GM23338 (cell line): ENCODE data around the gene STAB2.

Source experiments
- CREB1 ChIP-seq: fragments of 250-450 bp; sonication (Bioruptor Pico); IDR thresholded peaks from 2 replicates; pipeline ENCODE4 v1.5.0; 2020; ENCODE audit warnings: low read depth, mild to moderate bottlenecking, moderate library complexity
- JUNB ChIP-seq: IDR thresholded peaks from one replicate; pipeline ENCODE4 v1.6.1; 2016; ENCODE audit warnings: antibody characterized with exemption; ENCODE audit not compliant: unreplicated experiment
- POLR2AphosphoS5 ChIP-seq: IDR thresholded peaks from 2 replicates; pipeline ENCODE4 v1.6.1; 2016; ENCODE audit warnings: antibody characterized with exemption, low read depth
- STAT1 ChIP-seq: IDR thresholded peaks from one replicate; pipeline ENCODE4 v1.6.1; 2016; ENCODE audit warnings: antibody characterized with exemption; ENCODE audit not compliant: unreplicated experiment
- TF ChIP-seq, protein P1 (sequence below), 2 experiments: fragments of 200-600 bp in 1 of 2; sonication (generic) in 1 of 2; conservative IDR thresholded peaks; 2 replicates each; pipeline versions ENCODE4 v1.5.1 to v1.6.1; 2016 to 2017; ENCODE audit warnings: antibody characterized with exemption in 2 of 2, low read depth in 2 of 2, mild to moderate bottlenecking in 2 of 2, moderate library complexity in 1 of 2

DNA sequence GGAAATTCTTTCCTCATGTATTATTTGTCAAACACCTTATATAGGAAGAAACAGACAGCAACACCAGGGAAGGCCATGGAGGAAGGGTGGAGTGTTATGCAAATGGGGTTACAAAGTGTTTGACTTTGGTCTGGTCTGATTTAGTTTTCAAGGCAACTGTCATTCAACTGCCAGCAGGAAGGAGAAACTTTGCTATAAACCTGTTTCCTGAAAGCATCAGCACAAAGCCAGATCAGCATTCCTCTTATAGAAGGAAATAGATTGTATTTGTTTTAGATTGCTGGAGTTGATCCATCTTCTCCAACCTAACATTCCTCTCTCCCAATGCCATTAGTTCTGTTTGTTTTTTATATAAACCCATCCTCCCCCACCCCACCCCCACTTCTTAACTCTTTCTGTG, 65.7 kb downstream of the STAB2 start:
- TF ChIP-seq, protein P1, sequence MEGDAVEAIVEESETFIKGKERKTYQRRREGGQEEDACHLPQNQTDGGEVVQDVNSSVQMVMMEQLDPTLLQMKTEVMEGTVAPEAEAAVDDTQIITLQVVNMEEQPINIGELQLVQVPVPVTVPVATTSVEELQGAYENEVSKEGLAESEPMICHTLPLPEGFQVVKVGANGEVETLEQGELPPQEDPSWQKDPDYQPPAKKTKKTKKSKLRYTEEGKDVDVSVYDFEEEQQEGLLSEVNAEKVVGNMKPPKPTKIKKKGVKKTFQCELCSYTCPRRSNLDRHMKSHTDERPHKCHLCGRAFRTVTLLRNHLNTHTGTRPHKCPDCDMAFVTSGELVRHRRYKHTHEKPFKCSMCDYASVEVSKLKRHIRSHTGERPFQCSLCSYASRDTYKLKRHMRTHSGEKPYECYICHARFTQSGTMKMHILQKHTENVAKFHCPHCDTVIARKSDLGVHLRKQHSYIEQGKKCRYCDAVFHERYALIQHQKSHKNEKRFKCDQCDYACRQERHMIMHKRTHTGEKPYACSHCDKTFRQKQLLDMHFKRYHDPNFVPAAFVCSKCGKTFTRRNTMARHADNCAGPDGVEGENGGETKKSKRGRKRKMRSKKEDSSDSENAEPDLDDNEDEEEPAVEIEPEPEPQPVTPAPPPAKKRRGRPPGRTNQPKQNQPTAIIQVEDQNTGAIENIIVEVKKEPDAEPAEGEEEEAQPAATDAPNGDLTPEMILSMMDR (conservative IDR thresholded peaks at IDR 0.05; ENCODE audit: low read depth in 2 of 2), result no peak
- no peak for TF ChIP-seq JUNB
- TF ChIP-seq CREB1 (CRISPR knock-in tag), result no peak
- no peak for TF ChIP-seq STAT1
- TF ChIP-seq POLR2AphosphoS5, result no peak
